GM18951 (cell line): ENCODE data around the gene MYEOV.

Experiments used
- POLR2A ChIP-seq: IDR thresholded peaks from 4 replicates; pipeline ENCODE4 v1.6.1; 2011; ENCODE audit warnings: mild to moderate bottlenecking; ENCODE audit not compliant: insufficient read length, insufficient read depth; ENCODE audit errors: extremely low read depth
- in situ Hi-C: fragments of 300-500 bp; cut with MboI; formaldehyde crosslinking; loops from one replicate; pipeline ENCODE4 v1.12.0; 2022; ENCODE audit warnings: low sequenced_read_pairs, mixed read lengths, inconsistent platforms; ENCODE audit not compliant: unreplicated experiment

The MYEOV gene

DNA sequence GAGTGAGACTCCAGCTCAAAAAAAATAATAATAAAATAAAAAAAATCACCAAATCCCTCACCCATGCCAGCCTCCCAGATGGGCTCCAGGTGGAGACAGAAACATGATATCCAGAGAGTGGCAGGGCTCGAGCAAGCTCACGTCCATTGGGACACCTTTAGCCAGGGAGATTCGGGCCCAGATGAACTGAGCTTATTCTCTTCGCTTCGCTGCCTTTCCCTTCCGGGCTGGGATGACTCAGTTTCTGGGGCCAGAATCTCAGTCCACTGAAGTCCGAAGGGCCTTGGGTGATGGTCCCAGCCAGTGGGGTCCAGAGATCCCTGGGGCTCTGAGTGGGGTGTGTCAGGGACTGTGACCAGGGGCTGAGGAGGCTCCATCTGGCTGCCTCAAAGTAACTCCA, 23.0 kb upstream of the MYEOV start:
- in situ Hi-C loops = no loop called here
- no peak for TF ChIP-seq POLR2A

DNA sequence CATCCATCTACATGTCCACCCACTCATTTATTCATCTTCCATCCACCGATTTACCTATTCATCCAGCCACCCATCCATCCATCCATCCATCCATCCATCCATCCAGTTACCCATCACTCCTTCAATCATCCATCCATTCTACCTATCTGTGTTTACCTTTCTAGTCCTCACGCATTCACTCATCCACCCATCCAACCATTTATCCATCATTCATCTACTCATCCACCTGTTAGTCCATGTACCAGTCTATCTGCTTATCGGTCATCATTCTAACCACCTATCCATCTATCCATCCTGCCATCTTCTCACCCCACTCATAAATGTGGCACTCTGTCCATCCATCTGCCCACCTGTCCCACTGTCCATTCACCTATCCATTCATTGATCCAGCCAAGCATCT, 21.9 kb upstream of the MYEOV start:
- no peak for TF ChIP-seq POLR2A
- in situ Hi-C loops = no loop called here

DNA sequence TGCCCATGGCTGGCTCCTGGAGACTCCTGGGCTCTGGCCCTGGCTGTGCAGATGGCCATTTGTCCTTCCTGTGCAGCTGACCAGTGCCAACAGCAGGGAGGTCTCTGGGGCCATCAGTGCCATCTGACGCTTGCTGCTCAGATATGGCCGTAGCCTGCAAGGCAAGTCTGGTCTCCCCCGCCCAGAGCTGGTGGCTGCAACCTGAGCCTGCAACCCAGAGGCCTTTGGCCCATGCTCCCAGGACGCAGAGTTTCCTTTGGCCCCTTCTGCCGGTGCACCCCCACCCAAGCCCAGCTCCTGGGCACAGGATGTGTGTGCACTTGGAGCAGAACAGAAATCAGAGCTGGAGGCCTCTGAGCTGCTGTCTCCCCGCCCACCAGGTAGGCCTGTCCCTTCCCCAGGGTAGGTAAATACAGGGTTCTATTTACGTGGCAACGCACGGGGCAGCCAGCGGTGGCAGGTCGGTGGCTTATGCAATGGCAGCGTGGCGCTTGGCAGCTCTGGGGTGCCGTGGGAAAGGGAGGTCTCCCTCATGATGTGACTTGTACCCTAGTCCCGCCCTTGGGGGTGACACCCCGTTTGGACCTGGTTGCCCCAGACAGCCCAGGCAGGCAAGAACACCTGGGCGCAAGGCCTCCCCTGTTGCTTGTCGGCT, 21.0 kb upstream of the MYEOV start:
- TF ChIP-seq POLR2A = no peak
- in situ Hi-C loops = no loop called here

DNA sequence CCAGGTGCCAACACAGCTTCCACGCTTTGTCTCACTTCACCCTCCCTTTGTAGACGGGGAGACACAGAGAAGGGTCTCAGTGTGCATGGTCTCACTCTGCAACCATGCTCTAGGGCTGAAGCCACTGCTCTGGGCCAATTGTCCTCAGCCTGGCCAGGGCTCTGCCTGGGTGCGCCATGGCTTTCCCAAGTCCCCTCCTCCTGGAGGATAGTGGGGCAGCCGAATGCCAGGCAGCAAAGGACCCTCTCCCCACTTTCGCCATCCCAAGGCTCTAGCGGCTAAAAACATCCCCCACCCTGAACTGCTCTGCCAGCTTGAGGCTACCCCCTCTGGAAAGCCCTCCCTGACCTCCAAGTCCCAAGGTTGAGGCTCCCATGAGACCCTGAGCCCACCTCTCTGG, 20.4 kb upstream of the MYEOV start:
- in situ Hi-C loops = no loop called here

DNA sequence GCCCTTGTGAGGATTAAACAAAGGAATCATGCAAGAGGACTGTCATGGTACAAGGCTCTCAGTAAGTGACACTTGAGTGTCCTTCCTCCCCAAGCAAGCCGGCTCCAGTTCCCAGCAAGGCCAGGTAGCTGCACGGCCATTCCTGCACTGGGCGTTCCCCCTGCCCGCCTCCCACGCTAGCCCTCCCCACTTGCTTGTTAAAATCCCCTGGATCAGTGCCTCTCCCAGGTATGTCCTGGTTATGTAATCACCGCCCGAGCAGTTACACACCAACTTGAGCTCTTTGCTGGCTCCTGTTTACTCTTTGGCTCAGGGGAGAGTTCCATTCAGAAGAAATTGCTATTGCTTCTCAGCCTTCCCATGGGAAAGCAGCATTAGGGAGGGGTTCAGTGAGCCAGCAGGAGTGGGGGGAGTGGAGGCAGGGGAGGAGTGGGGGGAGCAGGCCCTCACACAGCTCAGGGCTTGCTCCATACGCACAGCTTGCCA, 19.4 kb upstream of the MYEOV start:
- TF ChIP-seq POLR2A = no peak
- in situ Hi-C loops = loop anchor here (25.0 kb wide), 1 partner anchor 363 kb away; the partner anchor contains the start of gene CCND1

More for the DNA sequence above, 20.4 kb upstream of the MYEOV start:
- no peak for TF ChIP-seq POLR2A

DNA sequence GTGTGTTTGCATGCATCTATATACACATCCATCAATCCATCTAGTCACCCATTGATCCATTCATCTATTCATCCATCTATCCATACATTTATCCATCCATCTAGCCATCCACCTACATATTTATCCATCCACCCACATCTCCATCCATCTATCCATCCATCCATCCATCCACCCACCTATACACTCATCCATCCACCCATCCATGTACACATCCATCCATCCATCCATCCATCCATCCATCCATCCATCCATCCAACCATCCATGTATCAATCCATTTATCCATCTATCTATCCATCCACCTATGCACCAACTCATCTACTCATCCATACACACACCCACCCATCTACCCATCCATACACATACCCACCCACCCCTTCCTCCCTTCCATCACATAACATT, 18.8 kb upstream of the MYEOV start:
- no peak for TF ChIP-seq POLR2A
- in situ Hi-C loops = loop anchor here (25.0 kb wide), 1 partner anchor 362 kb away; the partner anchor contains the start of gene CCND1

DNA sequence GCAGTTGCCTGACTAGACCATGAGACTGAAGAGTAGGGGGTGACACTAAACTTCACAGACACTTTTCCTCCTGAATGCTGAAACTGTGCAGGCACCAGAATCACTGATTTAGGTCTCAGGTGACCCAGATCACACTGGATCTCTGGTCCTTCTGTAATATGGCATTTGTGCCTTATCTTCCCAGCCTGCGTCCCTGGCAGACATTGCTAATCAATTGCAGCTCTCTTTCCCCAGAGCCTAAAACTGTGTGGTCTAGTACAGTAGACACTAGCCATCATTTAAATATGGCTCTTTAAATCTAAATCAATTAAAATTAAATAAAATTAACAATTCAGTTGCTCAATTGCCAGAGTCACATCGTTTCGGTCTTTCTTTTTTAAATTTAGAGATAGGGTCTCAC, 17.8 kb upstream of the MYEOV start:
- in situ Hi-C loops = loop anchor here (25.0 kb wide), 1 partner anchor 361 kb away; the partner anchor contains the start of gene CCND1
- no peak for TF ChIP-seq POLR2A

DNA sequence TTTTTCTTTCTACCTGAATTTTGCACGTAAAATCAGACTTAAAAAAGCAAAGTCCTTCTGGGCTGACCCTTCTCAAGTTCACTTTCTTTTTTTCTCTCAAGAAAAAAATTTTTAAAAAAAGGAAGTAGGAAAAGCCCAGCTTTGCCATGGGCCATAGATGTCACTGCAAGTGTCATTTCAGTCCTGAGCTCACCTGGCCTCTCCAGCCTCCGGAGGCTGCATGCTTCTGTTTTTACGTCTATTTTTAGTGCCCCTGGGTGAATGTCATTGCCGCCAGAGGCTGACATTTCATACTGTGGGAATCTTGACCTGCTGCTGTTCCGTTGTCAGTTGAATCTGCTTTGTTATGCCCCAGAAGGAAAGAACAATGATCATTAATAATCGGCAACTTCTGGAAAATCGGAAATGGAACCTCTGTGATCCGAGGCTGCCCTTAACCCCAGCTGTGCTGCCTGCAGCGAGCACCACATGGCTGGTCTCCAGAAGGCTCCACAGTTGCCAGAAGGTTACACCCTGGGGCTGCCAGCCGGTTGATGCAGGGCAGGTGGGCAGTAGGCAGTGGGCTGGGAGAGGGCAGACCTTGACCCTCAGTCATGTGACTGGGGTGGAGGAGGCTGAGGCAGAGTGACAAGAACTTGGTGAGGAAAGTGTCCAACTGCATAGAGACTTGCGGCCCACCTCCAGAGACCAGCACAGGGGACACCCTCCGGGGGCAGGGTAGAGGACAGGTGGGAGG, 16.7 kb upstream of the MYEOV start:
- in situ Hi-C loops = loop anchor here (25.0 kb wide), 1 partner anchor 360 kb away; the partner anchor contains the start of gene CCND1
- no peak for TF ChIP-seq POLR2A

DNA sequence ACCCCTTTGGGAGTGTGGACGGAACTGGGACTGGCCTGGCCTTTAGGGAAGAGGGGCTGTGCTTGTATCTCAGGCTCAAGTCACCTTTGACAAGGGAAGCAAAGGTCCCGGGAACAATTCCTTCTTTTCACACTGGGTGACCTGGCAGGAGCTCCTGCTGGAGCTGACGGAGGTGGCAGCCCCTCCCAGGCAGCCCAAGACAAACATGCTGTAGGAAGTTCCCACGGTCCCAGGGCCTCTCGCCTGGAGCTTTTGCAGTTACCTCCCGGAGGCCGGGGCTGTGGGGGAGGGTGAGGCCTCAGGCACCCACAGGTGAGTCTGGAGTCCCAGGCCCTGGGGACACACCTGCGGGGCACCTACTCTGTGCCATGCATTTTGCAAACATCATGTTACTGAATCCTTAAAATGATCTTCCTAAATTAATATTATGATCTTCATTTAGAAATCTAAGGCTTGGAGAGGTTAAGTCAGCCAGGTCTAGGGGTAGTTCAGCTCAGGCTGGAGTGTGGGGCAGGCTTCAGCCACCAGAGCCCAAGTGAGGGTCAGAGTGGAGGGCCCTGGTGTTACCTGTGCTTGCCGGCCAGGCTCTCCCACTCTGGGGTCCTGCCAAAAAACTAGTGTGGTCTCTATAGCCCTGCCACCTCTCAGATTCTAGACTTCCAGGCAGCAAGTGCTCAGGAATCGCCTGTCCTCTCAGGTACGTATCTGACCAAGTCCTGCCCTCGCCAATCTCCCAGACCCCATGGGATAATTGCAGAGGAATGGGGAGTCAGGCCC, 15.7 kb upstream of the MYEOV start:
- TF ChIP-seq POLR2A = no peak
- in situ Hi-C loops = loop anchor here (25.0 kb wide), 1 partner anchor 359 kb away; the partner anchor contains the start of gene CCND1

DNA sequence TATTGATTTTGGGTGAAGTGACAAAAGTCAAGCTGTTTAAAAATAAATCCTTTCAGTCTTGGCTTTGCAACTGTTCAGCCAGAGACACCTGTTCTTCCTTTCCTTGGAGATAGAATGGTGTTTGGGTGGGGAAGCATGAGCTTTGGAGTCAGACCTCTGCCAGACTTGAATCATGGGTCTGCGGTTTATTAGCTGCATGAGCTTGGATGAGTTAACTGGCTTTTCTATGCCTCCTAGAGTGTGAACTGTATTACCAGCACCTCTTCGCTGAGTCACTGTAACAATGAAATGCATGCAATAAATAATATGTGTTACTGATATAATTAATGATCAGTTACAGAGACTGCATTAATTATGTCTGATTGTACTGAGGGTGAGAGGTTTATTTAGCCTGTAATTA, 13.5 kb upstream of the MYEOV start:
- TF ChIP-seq POLR2A = no peak
- in situ Hi-C loops = loop anchor here (25.0 kb wide), 1 partner anchor 357 kb away; the partner anchor contains the start of gene CCND1

DNA sequence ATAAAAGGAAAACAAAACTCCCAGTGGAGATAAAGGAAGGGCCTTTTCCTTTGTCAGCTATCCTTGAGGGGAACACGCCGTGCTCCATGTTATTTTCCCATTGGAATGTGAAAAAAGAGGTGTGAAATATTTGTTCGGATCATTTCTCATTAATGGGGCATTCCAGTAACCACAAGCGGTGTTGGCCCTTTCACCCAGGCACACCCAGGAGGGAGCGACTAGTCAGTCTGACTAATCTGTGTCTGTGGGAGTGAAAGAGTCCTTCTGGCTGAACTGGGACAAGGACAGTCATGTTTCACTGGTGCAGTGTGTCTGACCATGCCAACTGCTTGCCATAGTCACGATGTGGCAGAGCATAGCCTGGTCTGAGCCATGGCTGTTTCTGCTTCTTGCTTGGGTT, 13.0 kb upstream of the MYEOV start:
- in situ Hi-C loops = loop anchor here (25.0 kb wide), 1 partner anchor 356 kb away; the partner anchor contains the start of gene CCND1
- TF ChIP-seq POLR2A = no peak

DNA sequence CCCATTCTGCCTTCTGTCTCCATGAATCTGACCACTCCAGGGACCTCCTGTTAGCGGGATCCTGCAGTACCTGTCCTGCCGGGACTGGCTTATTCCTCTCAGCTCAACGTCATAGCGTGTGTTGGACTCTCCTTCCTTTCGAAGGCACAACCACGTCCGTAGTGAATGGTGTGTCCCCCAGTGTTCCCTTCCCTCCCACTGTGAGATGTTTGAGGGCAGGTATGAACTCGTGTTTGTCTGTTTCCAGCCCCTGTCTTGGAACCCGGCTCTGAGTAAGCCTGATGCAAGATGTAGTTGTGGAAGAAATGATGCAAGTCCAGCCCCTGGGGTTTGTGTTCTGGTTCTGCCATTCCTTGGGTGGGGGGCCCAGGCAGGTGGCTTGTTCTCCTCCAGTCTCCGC, 10.5 kb upstream of the MYEOV start:
- in situ Hi-C loops = loop anchor here (25.0 kb wide), 1 partner anchor 354 kb away; the partner anchor contains the start of gene CCND1

DNA sequence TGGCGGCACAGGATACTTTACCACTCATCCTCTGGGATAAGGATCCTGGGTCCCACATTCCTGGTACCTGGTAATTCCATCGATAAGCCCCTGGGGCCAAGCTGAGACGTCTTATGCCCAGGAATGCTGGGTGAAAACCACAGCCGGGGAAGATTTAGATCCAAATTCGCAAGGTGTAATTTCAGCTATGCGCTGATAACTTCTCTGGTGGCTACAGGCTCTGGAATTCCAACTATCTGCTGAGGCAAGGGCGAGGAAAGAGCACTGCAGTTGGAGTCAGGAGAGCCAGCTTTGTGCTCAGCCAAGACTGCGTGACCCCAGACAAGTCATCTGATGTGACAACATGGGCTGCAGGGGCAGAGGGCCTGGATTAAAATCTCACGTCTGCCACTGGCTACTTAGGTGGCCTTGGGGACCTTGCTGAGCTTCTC, 9.9 kb upstream of the MYEOV start:
- in situ Hi-C loops = loop anchor here (25.0 kb wide), 1 partner anchor 353 kb away; the partner anchor contains the start of gene CCND1
- no peak for TF ChIP-seq POLR2A

More for the DNA sequence above, 10.5 kb upstream of the MYEOV start:
- no peak for TF ChIP-seq POLR2A
